GM19397 (cell line): ENCODE data around the gene PCP4L1.
A peak's percentile ranks its signal among the peaks of the same experiment; 100 is the strongest.
"Not testable (repeated sequence)": the region's sequence is repeated elsewhere in the genome, so short reads cannot be mapped to it uniquely, and the experiment has no call there.

Source experiments
- ATAC-seq: cut with Tn5 transposase; IDR thresholded peaks from one replicate; pipeline ENCODE4 v1.9.1; 2021; ENCODE audit warnings: mild to moderate bottlenecking, moderate library complexity; ENCODE audit not compliant: unreplicated experiment

Gene PCP4L1

DNA sequence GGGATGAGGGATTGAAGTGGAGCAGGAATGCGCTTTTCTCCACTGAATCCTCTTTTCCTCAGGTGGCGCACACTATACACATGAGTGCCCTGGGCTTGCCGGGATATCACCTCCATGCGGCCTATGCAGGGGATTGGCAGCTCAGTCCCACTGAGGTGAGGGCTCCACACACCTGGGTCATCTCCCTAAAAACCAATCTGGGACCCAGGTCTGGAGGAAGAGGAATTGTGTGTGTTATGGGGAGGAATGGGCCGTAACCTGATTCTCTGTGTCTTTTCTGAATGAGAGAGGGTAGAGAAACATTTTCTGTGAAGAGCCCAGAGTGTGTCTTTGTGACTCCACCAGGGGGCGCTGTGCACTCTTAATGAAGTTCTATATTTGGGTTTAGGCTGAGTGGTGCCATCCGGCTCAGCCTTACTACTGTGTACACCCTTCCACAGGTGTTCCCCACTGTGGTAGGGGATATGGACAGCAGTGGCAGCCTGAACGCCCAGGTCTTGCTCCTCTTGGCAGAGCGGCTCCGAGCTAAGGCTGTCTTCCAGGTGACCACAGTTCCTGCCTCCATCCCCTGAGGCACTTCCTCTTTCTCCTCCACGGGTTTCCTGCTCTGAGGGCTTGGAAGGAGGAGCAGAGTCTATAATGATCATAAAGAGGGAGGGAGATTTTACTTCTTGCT is 31.2 kb upstream of the PCP4L1 start:
- ATAC-seq: peak; percentile 28

DNA sequence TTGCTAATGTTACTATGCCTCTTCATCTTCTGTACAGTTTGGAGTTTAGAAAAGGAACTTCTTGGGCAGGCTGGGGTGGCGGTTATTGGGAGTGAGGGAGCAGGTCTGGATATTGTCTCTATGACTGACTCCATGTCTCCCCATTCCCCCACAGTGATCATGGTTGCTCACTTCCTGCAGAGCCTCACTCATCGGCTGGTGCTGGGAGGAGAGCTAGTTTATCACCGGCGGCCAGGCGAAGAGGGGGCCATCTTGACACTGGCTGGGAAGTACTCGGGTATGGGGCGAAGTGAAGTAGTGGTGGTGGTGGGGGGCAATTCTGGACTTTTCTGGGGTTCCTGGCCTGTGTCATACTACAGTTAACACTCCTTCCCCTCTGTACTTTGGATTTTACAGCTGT is 30.5 kb upstream of the PCP4L1 start:
- ATAC-seq: no peak

DNA sequence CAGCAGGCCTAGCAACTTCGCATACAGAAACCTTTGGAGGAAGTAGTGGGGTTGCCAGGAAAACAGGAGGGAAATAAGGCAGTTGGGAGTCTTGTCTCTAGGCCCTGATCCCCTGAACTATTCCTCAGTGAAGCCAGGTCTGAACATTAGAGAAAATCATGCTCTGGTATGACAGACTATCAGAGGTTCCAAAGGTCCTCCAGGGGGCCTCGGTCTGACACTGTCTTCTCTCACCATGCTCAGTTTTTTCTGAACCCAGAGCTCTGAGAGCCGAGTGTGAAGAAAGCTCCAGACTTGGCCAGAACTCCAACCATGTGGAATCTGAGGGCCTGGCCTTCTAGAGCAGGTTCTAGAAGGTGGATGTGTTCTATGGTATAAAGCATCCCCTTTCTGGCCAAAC is 28.6 kb upstream of the PCP4L1 start:
- ATAC-seq: no peak

DNA sequence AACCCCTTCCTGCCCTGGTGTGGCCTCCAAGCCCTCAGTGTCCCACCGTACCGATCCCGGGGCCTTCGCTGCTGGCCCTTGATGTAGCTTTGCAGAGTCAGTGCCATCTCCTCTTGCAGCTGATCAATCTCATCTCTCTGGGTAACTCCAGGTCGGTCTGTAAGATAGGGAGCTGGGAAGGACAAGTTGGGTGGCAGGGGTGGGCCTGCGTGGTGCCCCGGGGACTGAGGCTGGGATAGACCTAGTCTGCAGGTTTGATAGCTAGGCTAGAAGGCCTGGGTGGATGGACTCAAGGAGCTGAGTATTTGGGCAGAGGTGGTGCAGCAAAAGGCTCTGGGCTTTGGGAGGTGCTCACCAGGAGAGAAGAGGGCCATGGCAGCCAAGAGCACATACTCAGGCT is 27.8 kb upstream of the PCP4L1 start:
- ATAC-seq: no peak

DNA sequence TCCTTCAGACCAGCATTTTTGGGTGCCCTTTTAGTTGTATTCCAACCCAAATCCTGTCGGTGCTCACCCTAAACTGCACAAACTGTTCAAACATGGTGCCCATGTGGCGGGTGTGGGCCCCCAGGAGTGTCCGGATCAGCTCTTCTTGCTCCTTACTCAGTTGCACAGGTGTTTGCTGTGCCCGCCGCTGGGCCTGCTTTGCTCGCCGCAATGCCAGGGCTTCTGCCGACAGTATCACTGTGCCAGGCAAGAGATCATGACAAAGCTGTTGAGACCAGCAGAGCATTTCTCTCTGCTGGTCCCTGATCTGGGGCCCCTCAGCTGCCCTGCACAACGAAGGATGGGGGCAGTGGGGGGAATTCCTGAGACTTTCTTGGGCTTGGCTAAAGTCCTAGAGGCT is 25.4 kb upstream of the PCP4L1 start:
- ATAC-seq: no peak

DNA sequence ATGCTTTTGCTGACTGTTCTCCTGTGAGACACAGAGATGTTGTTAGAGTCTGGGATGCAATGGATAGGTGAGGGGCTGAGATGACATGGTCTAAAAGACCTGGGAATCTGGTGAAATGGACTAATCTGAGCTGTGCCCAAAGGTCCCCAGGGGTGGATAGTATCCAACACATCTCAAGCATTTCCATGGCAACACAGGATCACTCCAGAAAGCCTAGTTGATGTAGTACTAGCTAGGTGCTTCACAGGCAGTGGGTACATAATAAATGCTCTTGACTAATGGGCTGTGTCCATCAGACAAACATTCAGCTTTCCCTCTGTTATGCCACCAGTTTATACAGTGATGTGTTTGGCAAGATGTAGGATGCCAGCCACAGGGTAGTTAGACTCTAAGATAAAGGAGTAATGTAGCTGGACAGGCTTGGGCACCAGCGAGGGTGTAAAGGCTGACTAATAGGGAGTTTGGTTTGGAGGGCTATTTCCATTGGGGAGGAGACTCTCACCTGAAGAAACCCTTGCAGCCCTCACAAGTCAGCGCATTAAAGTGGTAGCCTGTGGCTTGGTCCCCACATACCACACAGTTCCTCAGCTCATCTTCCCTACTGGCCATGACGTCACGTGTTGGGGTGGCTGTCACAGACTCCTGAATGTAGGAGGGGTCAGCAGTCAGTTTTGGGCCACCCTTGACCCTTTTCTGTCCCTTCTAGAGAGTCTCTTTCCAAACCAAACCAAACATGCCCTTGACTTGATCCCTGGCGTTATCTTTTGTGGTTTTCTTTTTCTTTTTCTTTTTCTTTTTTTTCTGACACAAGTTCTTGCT is 22.4 kb upstream of the PCP4L1 start:
- ATAC-seq: no peak

DNA sequence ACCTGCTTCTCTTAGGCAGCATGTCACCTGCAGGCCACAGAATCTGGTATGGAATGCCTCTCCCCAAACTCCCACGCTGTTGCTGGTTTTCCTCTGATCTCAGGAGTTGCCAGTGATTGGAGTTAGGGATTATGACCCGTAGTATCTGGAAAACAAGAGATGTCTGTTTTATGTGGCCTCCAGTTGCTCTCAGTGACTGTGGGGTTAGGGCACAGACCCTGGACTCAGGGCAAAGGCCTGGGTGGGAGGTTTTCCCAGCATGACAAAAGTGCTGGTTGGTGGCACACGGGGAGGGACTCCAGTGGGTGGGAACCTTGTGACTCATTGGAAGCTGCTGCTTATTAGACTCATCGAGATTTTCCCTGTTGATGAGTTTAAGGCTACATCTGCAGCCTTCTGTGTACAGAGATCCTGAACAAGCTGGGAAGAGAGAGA is 20.5 kb upstream of the PCP4L1 start, which contains the start of gene NR1I3:
Gene NR1I3 (minus strand): TSS at position 165 of the 435 bp plus-strand sequence. CDS start 1,638 bp downstream, outside the sequence.
- no peak for ATAC-seq

DNA sequence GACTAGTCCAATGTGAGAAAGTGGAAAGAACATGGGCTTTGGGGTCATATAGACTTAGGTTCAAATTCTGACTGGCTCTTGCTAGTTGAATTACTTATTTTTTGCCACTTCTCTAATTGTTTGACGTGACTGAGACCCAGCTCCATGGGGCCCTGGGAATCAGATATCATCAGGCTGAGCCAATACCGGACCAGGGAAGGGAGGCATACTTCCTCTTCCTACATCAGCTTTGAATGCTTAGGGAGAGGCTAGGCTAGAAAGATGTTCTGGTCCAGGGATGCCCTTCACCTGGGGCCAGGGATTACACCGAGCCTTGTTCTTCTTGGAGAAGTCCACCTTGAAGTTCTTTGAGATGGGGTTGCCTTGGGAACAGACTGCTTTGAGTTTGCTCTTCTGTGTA is 16.9 kb upstream of the PCP4L1 start:
- ATAC-seq: no peak

DNA sequence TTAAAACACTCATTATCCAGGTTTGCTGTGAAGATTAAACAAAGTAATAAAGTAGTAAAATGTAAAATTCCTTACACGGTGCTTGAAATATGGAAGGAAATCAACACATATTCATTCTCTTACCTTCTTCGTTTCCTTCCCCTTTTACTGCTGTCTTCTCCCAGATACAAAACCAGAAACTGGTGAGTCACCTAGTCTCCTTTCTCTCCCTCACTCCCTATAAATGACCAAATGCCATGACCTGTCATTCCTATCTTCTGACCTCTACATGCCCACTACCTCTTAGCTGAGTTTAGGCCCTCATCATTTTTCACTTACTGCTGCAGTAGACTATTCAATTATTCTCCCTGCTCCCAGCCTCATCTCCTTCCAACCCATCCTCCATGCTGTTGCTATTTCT is 16.2 kb upstream of the PCP4L1 start:
- no peak for ATAC-seq

DNA sequence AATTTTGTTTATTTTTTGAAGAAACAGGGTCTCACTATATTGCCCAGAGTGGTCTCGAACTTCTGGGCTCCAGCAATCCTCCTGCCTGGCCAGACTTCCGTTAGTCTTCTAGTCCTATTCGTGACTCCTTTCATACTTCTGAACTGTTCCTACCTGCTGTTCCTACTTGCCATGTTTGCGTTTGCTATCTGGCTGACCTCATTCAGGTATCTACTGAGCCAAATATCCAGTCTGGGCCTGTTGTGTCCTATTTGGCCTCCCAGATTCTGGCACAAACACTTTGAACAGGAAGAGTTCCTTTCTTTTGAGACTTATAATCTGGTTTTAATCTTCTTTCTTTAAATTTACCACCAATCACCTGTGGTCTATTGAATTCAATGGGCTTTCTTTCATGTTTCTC is 13.7 kb upstream of the PCP4L1 start:
- ATAC-seq: no peak

DNA sequence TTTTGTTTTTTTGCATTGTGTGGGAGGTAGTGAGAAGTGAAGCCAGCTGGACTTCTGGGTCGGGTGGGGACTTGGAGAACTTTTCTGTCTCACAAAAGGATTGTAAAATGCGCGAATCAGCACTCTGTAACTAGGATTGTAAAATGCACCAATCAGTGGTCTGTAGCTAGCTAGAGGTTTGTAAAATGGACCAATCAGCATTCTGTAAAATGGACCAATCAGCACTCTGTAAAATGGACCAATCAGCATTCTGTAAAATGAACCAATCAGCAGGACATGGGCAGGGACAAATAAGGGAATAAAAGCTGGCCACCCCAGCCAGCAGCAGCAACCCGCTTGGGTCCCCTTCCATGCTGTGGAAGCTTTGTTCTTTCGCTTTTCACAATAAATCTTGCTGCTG is 8.4 kb upstream of the PCP4L1 start:
- ATAC-seq: not testable (repeated sequence)

DNA sequence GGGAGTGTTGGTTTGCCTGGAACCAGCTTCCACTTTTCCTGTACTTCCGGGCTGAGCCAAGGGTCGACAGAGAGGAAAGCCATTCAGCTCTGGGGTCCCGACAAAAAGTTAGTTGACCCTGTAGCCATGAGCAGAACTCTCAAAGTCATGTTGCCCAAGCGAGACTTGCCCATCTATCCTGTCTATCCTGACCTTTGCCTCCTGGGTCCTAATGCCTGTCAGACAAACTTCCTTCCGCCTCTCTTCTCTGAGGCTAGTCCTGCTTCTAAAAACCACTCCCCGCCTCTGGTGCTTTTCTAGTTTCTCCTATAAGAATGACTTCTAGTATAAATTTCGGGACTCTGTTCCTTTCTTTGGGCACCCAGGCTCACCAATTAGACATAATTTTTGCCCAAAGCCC is 7.7 kb upstream of the PCP4L1 start:
- ATAC-seq: no peak

DNA sequence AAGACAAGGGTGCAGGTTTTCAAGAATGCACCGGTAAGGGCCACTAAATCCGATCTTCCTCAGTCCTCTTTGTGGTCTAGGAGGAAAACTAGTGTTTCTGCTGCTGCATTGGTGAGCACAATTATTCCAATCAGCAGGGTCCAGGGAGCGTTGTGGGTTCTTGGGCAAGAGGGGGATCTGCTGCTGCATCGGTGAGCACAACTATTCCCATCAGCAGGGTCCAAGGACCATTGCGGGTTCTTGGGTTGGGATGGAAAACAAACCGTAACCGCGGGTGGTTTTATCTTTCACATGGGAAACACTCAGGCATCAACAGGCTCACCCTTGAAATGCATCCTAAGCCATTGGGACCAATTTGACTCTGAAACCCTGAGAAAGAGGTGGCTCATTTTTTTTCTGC is 7.0 kb upstream of the PCP4L1 start:
- ATAC-seq: no peak

DNA sequence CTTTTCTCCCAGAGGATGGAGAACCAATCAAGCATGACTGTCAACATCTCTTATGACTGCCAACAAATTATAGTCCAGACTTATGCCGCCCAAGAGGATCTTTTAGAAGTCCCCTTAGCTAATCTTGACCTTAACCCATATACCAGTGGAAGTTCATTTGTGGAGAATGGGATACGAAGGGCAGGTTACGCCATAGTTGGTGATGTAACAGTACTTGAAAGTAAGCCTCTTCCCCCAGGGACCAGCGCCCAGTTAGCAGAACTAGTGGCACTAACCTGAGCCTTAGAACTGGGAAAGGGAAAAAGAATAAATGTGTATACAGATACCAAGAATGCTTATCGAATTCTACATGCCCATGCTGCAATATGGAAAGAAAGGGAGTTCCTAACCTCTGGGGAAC is 3.2 kb upstream of the PCP4L1 start:
- not testable (repeated sequence) for ATAC-seq

DNA sequence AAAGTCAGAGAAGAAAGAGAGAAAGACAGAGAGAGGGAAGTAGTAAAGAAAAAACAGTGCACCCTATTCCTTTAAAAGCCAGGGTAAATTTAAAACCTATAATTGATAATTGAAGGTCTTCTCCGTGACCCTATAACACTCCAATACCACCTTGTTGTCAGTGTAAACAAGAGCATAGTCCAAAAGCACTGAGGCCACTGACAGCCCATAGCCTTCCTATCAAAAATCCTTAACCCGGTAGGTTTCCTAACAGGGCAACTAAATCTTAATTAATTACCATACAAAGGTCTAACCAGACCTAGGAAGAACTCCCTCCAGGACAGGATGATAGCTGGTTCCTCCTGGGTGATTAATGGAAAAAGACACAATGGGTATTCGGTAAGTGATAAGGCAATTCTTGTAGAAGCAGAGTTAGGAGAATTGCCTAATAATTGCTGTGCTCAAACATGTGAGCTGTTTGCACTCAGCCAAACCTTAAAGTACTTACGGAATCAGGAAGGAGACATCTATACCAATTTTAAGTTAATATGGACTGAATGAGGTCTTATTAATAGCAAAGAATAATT is 2.5 kb upstream of the PCP4L1 start:
- not testable (repeated sequence) for ATAC-seq

DNA sequence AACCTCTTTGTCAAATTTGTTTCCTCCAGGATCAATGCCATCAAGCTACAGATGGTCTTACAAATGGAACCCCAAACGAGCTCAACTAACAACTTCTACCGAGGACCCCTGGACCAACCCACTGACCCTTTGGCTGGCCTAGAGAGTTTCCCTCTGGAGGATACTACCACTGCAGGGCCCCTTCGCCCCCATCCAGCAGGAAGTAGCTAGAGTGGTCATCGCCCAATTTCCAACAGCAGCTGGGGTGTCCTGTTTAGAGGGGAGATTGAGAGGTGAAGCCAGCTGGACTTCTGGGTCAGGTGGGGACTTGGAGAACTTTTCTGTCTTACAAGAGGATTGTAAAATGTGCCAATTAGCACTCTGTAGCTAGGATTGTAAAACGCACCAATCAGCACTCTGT is 1.4 kb upstream of the PCP4L1 start:
- ATAC-seq: not testable (repeated sequence)

DNA sequence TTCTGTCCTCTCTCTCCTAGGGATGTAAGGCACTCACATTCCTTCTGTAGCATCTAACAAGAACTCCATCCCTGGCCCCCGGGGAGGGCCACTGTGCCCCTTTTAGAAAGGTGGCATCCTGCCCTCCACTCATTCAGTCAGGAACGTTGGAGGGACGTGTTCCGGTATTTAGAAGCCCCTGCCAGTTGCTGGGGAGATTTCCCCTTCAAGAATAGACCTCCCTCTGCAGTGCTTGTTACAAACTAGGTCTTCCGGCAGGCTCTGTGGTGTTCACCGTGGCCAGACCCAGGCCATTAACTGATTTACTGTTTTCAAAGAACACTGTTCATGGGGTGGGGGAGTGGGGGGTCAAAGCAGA is 779 bp downstream of the PCP4L1 start:
- no peak for ATAC-seq

DNA sequence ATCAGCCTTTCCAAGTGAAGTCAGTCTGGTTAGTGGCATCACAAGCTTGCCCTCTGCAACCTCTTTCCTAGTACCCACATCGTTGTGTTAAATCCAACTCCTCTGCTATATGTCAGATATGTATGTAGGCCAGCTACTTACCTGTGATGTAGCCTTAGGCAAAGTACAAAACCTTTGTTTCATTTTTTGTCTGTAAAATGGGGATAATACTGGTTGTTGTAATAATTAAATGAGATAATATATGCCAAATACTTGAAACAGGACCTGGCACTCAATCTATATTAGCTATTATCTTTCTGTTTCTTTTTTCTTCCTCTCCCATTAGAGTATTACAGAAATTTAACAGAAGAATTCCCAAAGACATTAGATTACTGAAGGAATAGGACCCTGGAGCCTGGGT is 1.2 kb downstream of the PCP4L1 start:
- ATAC-seq: no peak

DNA sequence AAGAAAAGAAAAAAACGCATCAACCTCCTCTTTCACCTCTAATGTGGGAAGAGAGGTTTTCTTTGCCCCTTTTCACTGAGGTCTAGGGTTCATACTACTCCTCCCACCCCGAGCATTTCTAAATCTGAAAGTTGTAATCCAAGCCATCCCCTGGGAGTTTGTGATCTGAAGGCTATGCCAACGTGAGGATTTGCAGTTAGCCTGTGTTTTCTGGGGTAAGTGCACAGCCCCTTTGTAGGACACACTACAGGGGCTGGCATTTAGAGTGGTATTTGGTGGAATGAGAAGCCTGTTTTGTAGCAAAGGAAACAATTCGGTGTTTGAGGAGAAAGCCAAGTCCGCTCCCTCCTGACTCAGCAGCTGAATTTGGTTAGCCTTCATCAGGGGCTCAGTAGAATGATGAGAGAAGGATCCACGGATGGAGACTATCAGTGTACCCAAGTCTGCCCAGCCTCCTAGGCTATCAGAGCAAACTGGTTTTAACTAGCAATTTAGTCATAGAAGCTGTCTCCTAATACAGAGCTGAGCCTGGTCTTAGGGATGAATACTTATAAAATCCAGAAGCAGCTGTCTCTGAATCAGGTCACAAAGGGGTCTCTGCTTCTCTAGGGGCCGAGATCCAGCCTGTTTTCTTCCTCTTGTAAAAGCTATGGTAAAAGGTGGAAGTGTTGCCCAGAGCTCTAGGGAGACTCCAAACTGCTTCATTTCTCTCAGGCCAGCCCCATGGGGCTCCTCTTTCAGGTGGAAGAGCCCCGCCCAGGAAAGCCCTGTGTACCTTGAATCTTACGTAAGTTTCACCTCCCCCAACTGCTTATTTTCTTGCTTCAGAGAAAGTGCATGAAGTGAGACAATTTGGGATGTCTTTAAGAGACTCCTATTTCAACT is 2.1 kb downstream of the PCP4L1 start:
- ATAC-seq: no peak

DNA sequence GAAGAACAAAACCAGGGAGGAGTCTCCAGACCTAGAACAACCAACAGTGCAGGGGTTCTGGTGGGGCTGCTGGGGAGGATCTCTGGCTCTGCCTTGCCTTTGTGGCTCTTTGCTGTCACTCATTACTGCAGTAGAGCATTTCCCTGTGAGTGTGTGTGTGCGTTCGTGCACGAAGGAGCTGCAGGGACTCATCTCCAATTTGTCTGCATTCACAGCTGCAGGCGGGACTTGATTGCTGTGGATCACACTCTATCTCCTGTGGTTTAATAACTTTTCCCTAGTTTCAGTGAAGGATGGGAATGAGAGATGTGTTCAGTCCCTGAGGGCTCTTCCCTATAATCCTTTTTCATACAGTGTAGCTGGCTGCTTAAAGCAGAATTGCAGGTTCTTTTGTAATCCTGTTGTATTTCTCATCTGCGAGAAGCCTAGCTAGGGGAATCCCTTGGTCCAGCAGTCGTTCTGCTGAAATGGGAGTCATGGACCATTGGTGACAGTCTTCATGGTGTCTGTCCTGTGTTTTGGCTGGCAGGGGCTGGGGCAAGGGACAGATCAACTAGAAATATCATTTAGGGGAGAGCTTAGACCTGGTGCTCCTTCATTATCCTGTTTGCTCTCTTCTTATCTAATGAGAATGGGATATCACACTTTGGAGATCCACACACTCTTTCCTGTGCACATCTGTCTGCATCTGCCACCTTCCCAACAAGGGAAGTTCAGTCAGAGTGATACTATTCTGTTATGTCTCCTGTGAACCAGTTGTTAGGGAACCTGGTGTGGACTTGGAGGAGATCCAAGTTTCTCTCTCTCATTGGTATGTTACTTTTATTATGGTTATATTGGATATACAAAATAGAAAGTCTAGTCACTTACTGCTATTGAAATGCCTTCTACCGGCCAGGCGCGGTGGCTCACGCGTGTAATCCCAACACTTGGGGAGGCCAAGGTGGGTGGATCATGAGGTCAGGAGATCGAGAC is 3.0 kb downstream of the PCP4L1 start:
- no peak for ATAC-seq
